CD4-positive, alpha-beta T cell treated with Interleukin-6 at 100 ng/mL for 8 hours (primary cell): ENCODE measurements around the gene XRCC4.
"Not testable (repeated sequence)": the region's sequence is repeated elsewhere in the genome, so short reads cannot be mapped to it uniquely, and the experiment has no call there.

Source experiments
- DNase-seq: peaks from one replicate; pipeline ENCODE4 v3.0.0-alpha.2; 2020; ENCODE audit warnings: mixed read lengths, low spot score

Gene XRCC4

GRCh38 chr5:83076742-83077661, at the start of gene XRCC4, which contains the start of gene TMEM167A:
Gene XRCC4 (plus strand): TSS chr5:83077547. CDS start chr5:83104920, 27,373 bp downstream.
Gene TMEM167A (minus strand): TSS chr5:83077394. CDS start chr5:83077323, 71 bp downstream.
- peak; percentile 96 for DNase-seq

GRCh38 chr5:83029912-83030311, 47.4 kb upstream of the XRCC4 start:
- DNase-seq: no peak

GRCh38 chr5:83031381-83031780, 46.0 kb upstream of the XRCC4 start:
- no peak for DNase-seq

GRCh38 chr5:83034036-83034435, 43.3 kb upstream of the XRCC4 start:
- no peak for DNase-seq

GRCh38 chr5:83034528-83035207, 42.7 kb upstream of the XRCC4 start:
- no peak for DNase-seq

GRCh38 chr5:83035373-83036100, 41.8 kb upstream of the XRCC4 start:
- DNase-seq: no peak

GRCh38 chr5:83036991-83037575, 40.3 kb upstream of the XRCC4 start:
- no peak for DNase-seq

GRCh38 chr5:83038924-83039323, 38.4 kb upstream of the XRCC4 start:
- no peak for DNase-seq

- DNase-seq: no peak
Observed at GRCh38 chr5:83042507-83042906, 34.8 kb upstream of the XRCC4 start.

- no peak for DNase-seq
Observed at GRCh38 chr5:83044926-83045325, 32.4 kb upstream of the XRCC4 start.

GRCh38 chr5:83048277-83048676, 29.1 kb upstream of the XRCC4 start:
- DNase-seq: no peak

- no peak for DNase-seq
Observed at GRCh38 chr5:83048811-83049210, 28.5 kb upstream of the XRCC4 start.

GRCh38 chr5:83049370-83049885, 27.9 kb upstream of the XRCC4 start:
- DNase-seq: no peak

GRCh38 chr5:83050723-83051340, 26.5 kb upstream of the XRCC4 start:
- DNase-seq: no peak

GRCh38 chr5:83055166-83055565, 22.2 kb upstream of the XRCC4 start:
- no peak for DNase-seq

- no peak for DNase-seq
Observed at GRCh38 chr5:83058726-83059125, 18.6 kb upstream of the XRCC4 start.

- DNase-seq: no peak
Observed at GRCh38 chr5:83059341-83059740, 18.0 kb upstream of the XRCC4 start.

- no peak for DNase-seq
Observed at GRCh38 chr5:83066548-83067110, 10.7 kb upstream of the XRCC4 start.

- DNase-seq: not testable (repeated sequence)
Observed at GRCh38 chr5:83067377-83067776, 10.0 kb upstream of the XRCC4 start.

GRCh38 chr5:83069096-83069799, 8.1 kb upstream of the XRCC4 start:
- DNase-seq: no peak
